Endodermal cell (in vitro differentiated cells): ENCODE results near the gene ST3GAL4. TPM values are rescaled to one million over a fixed set of nuclear protein-coding genes. Genes with fewer than 3 reads are reported as not detected.

Experiments used
- DNase-seq: peaks from one replicate; pipeline ENCODE4 v3.0.0-alpha.2; 2017
- H3K27ac ChIP-seq: 2 replicates; pipeline ENCODE4 v1.5.1; 2013; ENCODE audit warnings: mild to moderate bottlenecking, low read depth, low read length, moderate library complexity
- H3K27me3 ChIP-seq: 2 replicates; pipeline ENCODE4 v1.6.1; 2013; ENCODE audit warnings: mild to moderate bottlenecking, low read length, moderate library complexity; ENCODE audit not compliant: insufficient read depth, control insufficient read depth, poor library complexity, severe bottlenecking
- H3K36me3 ChIP-seq: 2 replicates; pipeline ENCODE4 v1.7.0; 2013; ENCODE audit warnings: mild to moderate bottlenecking, low read length, moderate library complexity; ENCODE audit not compliant: control insufficient read depth, insufficient read depth
- H3K4me1 ChIP-seq: one replicate; pipeline ENCODE4 v1.7.0; 2013; ENCODE audit warnings: low read length; ENCODE audit not compliant: control insufficient read depth, insufficient read depth
- H3K4me3 ChIP-seq: 2 replicates; pipeline ENCODE4 v1.5.1; 2013; ENCODE audit warnings: mild to moderate bottlenecking, low read length, moderate library complexity
- H3K9ac ChIP-seq: 2 replicates; pipeline ENCODE4 v1.6.1; 2013; ENCODE audit warnings: mild to moderate bottlenecking, low read length, moderate library complexity; ENCODE audit not compliant: poor library complexity, severe bottlenecking; ENCODE audit errors: extremely low read depth
- H3K9me3 ChIP-seq: 2 replicates; pipeline ENCODE4 v1.6.1; 2013; ENCODE audit warnings: mild to moderate bottlenecking, low read length, moderate library complexity; ENCODE audit not compliant: control insufficient read depth
- H3K27ac Mint-ChIP-seq: 2 replicates; pipeline ENCODE4 v1.8.0; 2020; ENCODE audit warnings: mixed read lengths
- H3K27me3 Mint-ChIP-seq: 2 replicates; pipeline ENCODE4 v1.8.0; 2021; ENCODE audit warnings: mild to moderate bottlenecking, mixed read lengths; ENCODE audit not compliant: insufficient read depth
- H3K36me3 Mint-ChIP-seq: 2 replicates; pipeline ENCODE4 v1.8.0; 2020; ENCODE audit warnings: low read depth, mixed read lengths
- H3K4me1 Mint-ChIP-seq: 2 replicates; pipeline ENCODE4 v1.8.0; 2020; ENCODE audit warnings: mixed read lengths
- H3K4me3 Mint-ChIP-seq: 2 replicates; pipeline ENCODE4 v1.8.0; 2020; ENCODE audit warnings: mild to moderate bottlenecking, moderate library complexity, mixed read lengths
- H3K9me3 Mint-ChIP-seq: 2 replicates; pipeline ENCODE4 v1.8.0; 2020; ENCODE audit warnings: mild to moderate bottlenecking, mixed read lengths
- WGBS, 2 experiments: methylation state at CpG; one replicate each; pipeline versions ENCODE4 v1.1.5 to v1.1.7; 2013; ENCODE audit warnings: missing lambda C conversion rate in 2 of 2, mixed read lengths in 1 of 2; ENCODE audit not compliant: insufficient coverage in 1 of 2, insufficient read length in 1 of 2; 5-methylcytosine and 5-hydroxymethylcytosine counted together
- total RNA-seq, 2 donors: library from RNA; stranded (reverse); fragmentation: NEBNext Ultra II Directional in 1 of 2; extraction: Animal tissue kit (Norgen Biotek cat#: 25700) in 1 of 2; gene quantifications; 2 replicates in 1 of 2; 3 replicates in 1 of 2; pipeline ENCODE4 v1.2.1, GENCODE V29; 2021
- TF ChIP-seq, protein P1 (sequence below): fragments of 200-600 bp; sonication (generic); conservative IDR thresholded peaks from 2 replicates; pipeline ENCODE4 v1.5.0; 2021; ENCODE audit warnings: antibody characterized with exemption, mild to moderate bottlenecking

ST3GAL4 gene
- total RNA-seq, 2 donors from 2014 or later = 16.5 to 21.5 TPM

DNA sequence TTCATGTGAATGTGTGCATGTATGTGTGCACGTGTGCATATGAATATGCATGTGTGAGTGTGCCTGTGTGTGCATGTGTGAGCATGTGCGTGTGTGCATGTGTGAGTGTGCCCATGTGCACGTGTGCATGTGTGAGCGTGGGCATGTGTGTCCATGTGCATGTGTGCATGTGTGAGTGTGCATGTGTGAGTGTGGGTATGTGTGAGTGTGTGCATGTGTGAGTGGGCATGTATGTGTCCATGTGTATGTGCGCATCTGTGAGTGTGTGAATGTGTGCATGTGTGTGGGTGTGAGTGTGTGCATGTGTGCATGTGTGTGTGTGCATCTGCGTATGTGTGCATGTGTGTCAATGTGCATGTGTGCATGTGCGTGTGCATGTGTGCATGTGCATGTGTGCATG is 94.7 kb downstream of the ST3GAL4 start:
- H3K27me3 Mint-ChIP-seq = peaks cover 2% of the 10 kb centered on the region
- no peak overlapping the region for H3K4me3 Mint-ChIP-seq
- no peak overlapping the region for H3K27ac ChIP-seq
- TF ChIP-seq, protein P1, sequence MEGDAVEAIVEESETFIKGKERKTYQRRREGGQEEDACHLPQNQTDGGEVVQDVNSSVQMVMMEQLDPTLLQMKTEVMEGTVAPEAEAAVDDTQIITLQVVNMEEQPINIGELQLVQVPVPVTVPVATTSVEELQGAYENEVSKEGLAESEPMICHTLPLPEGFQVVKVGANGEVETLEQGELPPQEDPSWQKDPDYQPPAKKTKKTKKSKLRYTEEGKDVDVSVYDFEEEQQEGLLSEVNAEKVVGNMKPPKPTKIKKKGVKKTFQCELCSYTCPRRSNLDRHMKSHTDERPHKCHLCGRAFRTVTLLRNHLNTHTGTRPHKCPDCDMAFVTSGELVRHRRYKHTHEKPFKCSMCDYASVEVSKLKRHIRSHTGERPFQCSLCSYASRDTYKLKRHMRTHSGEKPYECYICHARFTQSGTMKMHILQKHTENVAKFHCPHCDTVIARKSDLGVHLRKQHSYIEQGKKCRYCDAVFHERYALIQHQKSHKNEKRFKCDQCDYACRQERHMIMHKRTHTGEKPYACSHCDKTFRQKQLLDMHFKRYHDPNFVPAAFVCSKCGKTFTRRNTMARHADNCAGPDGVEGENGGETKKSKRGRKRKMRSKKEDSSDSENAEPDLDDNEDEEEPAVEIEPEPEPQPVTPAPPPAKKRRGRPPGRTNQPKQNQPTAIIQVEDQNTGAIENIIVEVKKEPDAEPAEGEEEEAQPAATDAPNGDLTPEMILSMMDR = no peak
- no peak overlapping the region for H3K9ac ChIP-seq
- H3K27ac Mint-ChIP-seq = no peak overlapping the region
- no peaks in the 10 kb centered on the region for H3K36me3 Mint-ChIP-seq
- no peak overlapping the region for H3K4me3 ChIP-seq
- H3K27me3 ChIP-seq = no peaks in the 10 kb centered on the region
- H3K9me3 Mint-ChIP-seq = peaks cover 13% of the 10 kb centered on the region
- peaks cover 9% of the 10 kb centered on the region for H3K4me1 Mint-ChIP-seq
- H3K36me3 ChIP-seq = no peaks in the 10 kb centered on the region
- WGBS, 2 experiments = 73 to 87% methylated on average over 4 to 7 of the region's 7 CpGs
- peaks cover 8% of the 10 kb centered on the region for H3K4me1 ChIP-seq
- no peak for DNase-seq
- H3K9me3 ChIP-seq = no peaks in the 10 kb centered on the region

DNA sequence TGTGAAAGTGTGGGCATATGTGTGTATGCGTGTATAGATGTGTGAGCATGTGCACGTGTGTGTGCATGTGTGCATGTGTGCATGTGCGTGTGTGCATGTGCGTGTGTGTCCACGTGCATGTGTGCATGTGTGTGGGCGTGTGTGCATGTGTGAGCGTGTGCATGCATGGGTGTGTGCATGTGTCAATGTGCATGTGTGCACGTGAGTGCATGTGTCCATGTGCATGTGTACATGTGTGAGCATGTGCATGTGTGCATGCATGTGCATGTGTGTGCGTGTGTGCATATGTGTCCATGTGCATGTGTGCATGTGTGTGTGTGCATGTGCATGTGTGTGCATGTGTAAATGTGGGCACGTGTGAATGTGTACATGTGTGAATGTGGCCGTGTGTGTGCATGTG is 95.3 kb downstream of the ST3GAL4 start:
- H3K27me3 Mint-ChIP-seq = peaks cover 2% of the 10 kb centered on the region

DNA sequence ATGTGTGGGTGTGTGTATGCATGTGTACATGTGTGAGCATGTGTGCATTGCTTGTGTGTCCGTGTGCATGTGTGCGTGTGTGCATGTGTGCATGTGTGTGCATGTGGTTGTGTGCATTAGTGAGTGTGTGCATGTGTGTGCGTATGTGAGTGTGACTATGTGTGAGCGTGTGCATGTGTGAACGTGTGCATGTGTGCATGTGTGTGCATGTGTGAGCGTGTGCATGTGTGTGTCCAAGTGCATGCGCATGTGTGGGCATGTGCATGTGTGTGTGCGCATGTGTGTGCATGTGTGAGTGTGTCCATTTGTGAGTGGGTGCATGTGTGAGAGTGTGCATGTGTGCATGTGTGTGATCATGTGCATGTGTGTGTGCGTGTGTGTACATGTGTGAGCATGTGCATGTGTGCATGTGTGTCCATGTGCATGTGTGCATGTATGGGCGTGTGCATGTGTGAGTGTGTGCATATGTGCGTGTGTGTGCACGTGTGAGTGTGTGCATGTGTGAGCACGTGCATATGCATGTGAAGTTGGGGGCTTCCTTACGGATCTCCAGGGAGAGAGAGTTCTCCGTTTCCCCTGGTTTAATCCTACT is 95.8 kb downstream of the ST3GAL4 start:
- Mint-ChIP-seq H3K36me3 (no peaks in the 10 kb centered on the region), H3K27me3 (peaks cover 2% of the 10 kb centered on the region), H3K4me3 (no peak overlapping the region), H3K27ac (no peak overlapping the region), H3K4me1 (peaks cover 11% of the 10 kb centered on the region), H3K9me3 (peaks cover 13% of the 10 kb centered on the region)
- TF ChIP-seq, protein P1 = no peak
- 92 to 97% methylated on average over 12 to 15 of the region's 15 CpGs for WGBS, 2 experiments
- Histone ChIP-seq H3K27ac (no peak overlapping the region), H3K4me3 (no peak overlapping the region), H3K36me3 (no peaks in the 10 kb centered on the region), H3K27me3 (no peaks in the 10 kb centered on the region), H3K4me1 (peaks cover 8% of the 10 kb centered on the region), H3K9ac (no peak overlapping the region), H3K9me3 (no peaks in the 10 kb centered on the region)
- DNase-seq = no peak

More for the DNA sequence above, 95.3 kb downstream of the ST3GAL4 start:
- no peaks in the 10 kb centered on the region for H3K36me3 Mint-ChIP-seq
- no peak overlapping the region for H3K4me3 Mint-ChIP-seq
- TF ChIP-seq, protein P1 = no peak
- H3K27ac Mint-ChIP-seq = no peak overlapping the region
- H3K27me3 ChIP-seq = no peaks in the 10 kb centered on the region
- 88 to 94% methylated on average over 10 to 11 of the region's 11 CpGs for WGBS, 2 experiments
- H3K9me3 ChIP-seq = no peaks in the 10 kb centered on the region
- no peak for DNase-seq
- H3K36me3 ChIP-seq = no peaks in the 10 kb centered on the region
- H3K27ac ChIP-seq = no peak overlapping the region
- peaks cover 9% of the 10 kb centered on the region for H3K4me1 Mint-ChIP-seq
- no peak overlapping the region for H3K4me3 ChIP-seq
- peaks cover 13% of the 10 kb centered on the region for H3K9me3 Mint-ChIP-seq
- peaks cover 8% of the 10 kb centered on the region for H3K4me1 ChIP-seq
- no peak overlapping the region for H3K9ac ChIP-seq
